ENCODE data around the gene SLAMF9.

SLAMF9 gene

DNA sequence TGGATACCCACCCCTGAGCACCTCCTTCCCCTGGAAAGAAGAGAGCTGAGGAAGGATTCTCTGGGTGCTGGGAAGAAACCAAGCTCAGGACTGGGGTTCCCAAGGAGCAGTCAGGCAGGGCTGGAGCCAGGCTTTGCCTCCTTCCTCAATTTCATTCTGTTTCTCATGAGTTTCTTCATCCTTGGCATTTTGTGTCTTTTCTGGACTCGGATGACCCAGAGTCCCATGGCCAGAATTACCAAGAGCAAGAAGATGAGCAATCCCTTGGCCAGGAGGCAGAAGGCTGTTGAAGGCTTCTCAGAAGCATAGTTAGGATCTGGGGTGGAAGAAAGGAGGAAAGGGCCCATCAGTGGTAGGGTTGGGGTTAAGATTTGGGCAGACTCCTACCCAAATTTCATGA lies 2.5 kb downstream of the SLAMF9 start:
- DNase-seq (ENCODE audit: low read depth): no peak
- TF ChIP-seq MAX (IDR thresholded peaks at IDR 0.05; ENCODE audit: low read depth, low read length) (no peak), POLR2A (IDR thresholded peaks at IDR 0.05; ENCODE audit: extremely low read depth, insufficient read length) (no peak)
- no peak overlapping the region for H3K4me3 ChIP-seq (ENCODE audit: low read depth, low read length)

DNA sequence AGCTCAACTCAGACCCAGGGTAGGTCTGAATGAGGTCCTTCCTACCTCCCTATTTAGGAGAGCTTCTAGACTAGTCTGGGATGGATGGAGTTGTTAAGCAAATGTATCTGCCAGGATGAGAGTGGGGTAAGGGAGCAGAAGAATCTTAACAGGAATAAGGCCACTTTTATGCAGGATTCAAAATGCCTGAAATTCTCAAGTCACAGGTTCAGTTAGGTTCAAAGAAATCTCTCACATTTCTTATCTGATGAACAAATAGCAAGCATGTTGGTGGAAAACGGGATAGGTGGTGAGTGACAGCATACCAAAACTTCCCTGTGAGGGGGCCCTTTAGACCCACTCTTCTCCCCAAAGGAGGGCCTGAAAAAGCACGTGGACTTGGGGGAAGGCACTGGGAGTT lies 3.0 kb downstream of the SLAMF9 start:
- H3K4me3 ChIP-seq (ENCODE audit: low read depth, low read length): no peak overlapping the region
- TF ChIP-seq, protein P1, sequence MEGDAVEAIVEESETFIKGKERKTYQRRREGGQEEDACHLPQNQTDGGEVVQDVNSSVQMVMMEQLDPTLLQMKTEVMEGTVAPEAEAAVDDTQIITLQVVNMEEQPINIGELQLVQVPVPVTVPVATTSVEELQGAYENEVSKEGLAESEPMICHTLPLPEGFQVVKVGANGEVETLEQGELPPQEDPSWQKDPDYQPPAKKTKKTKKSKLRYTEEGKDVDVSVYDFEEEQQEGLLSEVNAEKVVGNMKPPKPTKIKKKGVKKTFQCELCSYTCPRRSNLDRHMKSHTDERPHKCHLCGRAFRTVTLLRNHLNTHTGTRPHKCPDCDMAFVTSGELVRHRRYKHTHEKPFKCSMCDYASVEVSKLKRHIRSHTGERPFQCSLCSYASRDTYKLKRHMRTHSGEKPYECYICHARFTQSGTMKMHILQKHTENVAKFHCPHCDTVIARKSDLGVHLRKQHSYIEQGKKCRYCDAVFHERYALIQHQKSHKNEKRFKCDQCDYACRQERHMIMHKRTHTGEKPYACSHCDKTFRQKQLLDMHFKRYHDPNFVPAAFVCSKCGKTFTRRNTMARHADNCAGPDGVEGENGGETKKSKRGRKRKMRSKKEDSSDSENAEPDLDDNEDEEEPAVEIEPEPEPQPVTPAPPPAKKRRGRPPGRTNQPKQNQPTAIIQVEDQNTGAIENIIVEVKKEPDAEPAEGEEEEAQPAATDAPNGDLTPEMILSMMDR (IDR thresholded peaks at IDR 0.05; ENCODE audit: low read depth, low read length): no peak
- TF ChIP-seq POLR2A (IDR thresholded peaks at IDR 0.05; ENCODE audit: extremely low read depth, insufficient read length) (no peak), MAX (IDR thresholded peaks at IDR 0.05; ENCODE audit: low read depth, low read length) (no peak), MYC (IDR thresholded peaks at IDR 0.05; ENCODE audit: low read depth, low read length) (no peak)
- no peak for DNase-seq (ENCODE audit: low read depth)

DNA sequence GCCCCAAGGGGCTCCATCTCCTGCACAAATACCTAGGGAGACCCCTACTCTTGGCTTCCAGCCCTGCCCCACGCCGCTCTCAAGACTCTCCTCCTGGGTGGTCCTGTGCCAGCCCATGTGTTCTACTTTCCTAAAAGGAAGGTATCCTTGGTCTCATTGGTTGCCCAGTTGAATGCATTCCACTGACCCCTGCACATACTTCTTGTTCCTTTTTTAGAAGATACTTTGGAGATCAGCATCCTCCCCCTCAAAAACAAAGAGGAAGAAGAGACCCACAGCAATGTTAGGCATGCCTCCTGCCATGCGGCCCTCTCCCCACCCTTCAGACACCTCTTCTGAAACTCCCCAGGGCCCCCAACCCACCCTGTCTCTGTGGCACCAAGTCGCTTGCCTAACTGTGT lies 4.1 kb downstream of the SLAMF9 start:
- DNase-seq (ENCODE audit: low read depth): peak; percentile 58
- TF ChIP-seq MYC (IDR thresholded peaks at IDR 0.05; ENCODE audit: low read depth, low read length): no peak
- TF ChIP-seq, protein P1 (IDR thresholded peaks at IDR 0.05; ENCODE audit: low read depth, low read length): no peak
- no peak for TF ChIP-seq MAX (IDR thresholded peaks at IDR 0.05; ENCODE audit: low read depth, low read length)
- no peak for TF ChIP-seq POLR2A (IDR thresholded peaks at IDR 0.05; ENCODE audit: extremely low read depth, insufficient read length)

DNA sequence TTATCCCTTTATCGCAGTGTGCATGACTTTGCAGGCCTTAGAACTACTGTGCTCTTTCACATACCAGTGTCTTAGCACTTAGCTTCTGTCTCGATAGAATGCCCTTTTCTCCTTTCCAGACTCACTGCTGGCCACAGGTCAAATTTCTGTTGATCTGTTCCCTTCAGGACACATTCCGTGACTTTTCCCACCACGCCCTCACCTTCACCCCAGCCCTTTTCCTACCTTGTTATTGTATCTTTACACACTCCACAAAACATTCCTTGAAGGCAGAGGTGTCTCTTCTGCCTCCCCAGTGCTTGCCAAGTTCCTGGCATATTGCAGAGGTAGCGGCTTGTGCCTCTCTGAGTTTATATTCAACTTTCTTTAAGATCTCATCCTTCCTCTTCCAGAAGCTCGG lies 4.9 kb downstream of the SLAMF9 start:
- DNase-seq (ENCODE audit: low read depth): no peak
- no peak overlapping the region for H3K4me3 ChIP-seq (ENCODE audit: low read depth, low read length)
- TF ChIP-seq MYC (IDR thresholded peaks at IDR 0.05; ENCODE audit: low read depth, low read length) (no peak), POLR2A (IDR thresholded peaks at IDR 0.05; ENCODE audit: extremely low read depth, insufficient read length) (no peak), MAX (IDR thresholded peaks at IDR 0.05; ENCODE audit: low read depth, low read length) (no peak)
- TF ChIP-seq, protein P1 (IDR thresholded peaks at IDR 0.05; ENCODE audit: low read depth, low read length): no peak

More for the DNA sequence above, 4.1 kb downstream of the SLAMF9 start:
- H3K4me3 ChIP-seq (ENCODE audit: low read depth, low read length): no peak overlapping the region

DNA sequence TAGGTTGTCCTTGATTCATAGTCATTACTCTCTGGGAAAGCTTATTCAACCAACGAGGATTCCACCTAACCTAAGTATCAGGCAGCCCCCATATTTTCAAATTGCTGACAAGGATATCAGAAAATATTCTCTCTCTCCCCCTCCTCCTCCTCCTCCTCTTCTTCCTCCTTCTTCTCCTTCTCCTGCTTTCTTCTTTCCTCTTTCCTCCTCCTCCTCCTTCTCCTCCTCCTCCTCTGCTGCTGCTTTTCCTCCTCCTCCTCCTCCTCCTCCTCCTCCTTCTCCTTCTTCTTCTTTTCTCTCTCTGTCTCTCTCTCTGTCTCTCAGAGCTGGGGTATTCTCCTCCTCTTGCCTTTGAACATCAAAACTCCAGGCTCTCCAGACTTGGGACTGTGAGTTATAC lies 6.1 kb downstream of the SLAMF9 start:
- TF ChIP-seq, protein P1 (IDR thresholded peaks at IDR 0.05; ENCODE audit: low read depth, low read length): no peak
- TF ChIP-seq MYC (IDR thresholded peaks at IDR 0.05; ENCODE audit: low read depth, low read length) (no peak), MAX (IDR thresholded peaks at IDR 0.05; ENCODE audit: low read depth, low read length) (no peak), POLR2A (IDR thresholded peaks at IDR 0.05; ENCODE audit: extremely low read depth, insufficient read length) (no peak)
- H3K4me3 ChIP-seq (ENCODE audit: low read depth, low read length): no peak overlapping the region
- DNase-seq (ENCODE audit: low read depth): no peak

DNA sequence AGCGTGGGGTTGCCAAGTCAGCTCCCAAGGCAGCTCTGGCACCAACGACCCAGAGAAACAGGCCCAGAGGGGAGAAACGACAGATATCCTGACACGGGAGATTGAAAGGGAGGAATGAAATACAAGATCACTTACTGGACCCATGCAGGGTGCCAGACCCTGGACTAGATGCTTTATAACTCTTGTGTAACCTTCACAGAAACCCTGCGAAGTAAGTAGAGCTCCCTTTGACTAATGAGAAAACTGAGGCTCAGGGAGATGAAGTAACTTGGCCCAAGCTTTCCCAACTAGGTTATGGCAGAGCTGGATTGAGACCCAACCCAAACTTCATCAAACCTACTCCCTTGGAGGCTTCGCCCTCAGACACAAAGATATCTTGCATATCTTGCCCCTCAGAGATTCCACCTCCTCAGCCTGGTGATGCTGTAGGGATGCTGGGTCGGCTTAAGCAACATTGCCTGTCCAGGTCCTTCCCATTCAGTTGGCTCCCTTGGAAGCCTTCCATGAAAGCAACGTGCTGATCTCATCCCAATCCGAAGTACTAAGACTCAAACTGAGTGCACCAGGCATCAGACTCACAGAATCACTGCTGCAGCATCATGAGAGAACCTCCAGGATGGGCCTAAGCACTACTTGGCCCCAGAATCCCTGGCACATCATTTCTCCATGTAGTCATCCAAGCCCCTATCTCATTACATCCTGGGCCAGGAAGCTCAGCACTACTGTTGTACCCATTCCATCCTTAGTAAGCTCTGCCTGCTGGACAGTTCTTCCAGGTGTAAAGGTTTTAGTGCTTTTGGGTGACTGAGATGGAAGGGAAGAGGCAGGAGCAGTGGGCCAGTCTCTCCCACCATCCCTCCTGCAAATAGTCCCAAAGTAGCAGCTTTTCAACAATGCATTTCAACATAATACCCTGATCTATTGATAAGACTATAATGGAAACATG lies 7.5 kb downstream of the SLAMF9 start:
- no peak for DNase-seq (ENCODE audit: low read depth)
- no peak overlapping the region for H3K4me3 ChIP-seq (ENCODE audit: low read depth, low read length)
- TF ChIP-seq, protein P1 (IDR thresholded peaks at IDR 0.05; ENCODE audit: low read depth, low read length): no peak
- no peak for TF ChIP-seq MYC (IDR thresholded peaks at IDR 0.05; ENCODE audit: low read depth, low read length)
- TF ChIP-seq POLR2A (IDR thresholded peaks at IDR 0.05; ENCODE audit: extremely low read depth, insufficient read length): no peak
- no peak for TF ChIP-seq MAX (IDR thresholded peaks at IDR 0.05; ENCODE audit: low read depth, low read length)
